Muscle of leg (tissue), 11 donors: Measurements from ENCODE around the gene SAMD4B. TPM values are rescaled to one million over a fixed set of nuclear protein-coding genes. Genes with fewer than 3 reads are reported as not detected.
A peak's percentile ranks its signal among the peaks of the same experiment; 100 is the strongest.

Experiments
- DNase-seq: peaks from one replicate; pipeline ENCODE4 v3.0.0; 2013
- H3K27ac ChIP-seq: one replicate; pipeline ENCODE4 v1.5.1; 2013; ENCODE audit warnings: mild to moderate bottlenecking, low read length, control low read depth
- H3K27me3 ChIP-seq: one replicate; pipeline ENCODE4 v1.6.1; 2013; ENCODE audit warnings: low read length; ENCODE audit not compliant: control insufficient read depth, insufficient read depth
- H3K36me3 ChIP-seq: one replicate; pipeline ENCODE4 v1.6.1; 2013; ENCODE audit warnings: low read length; ENCODE audit not compliant: control insufficient read depth, insufficient read depth
- H3K4me1 ChIP-seq: one replicate; pipeline ENCODE4 v1.6.1; 2013; ENCODE audit warnings: low read length; ENCODE audit not compliant: control insufficient read depth, insufficient read depth
- H3K4me3 ChIP-seq: one replicate; pipeline ENCODE4 v1.5.1; 2013; ENCODE audit warnings: low read length, control low read depth
- H3K9me3 ChIP-seq: replicated peaks from 2 replicates; pipeline ENCODE4 v1.6.1; 2013; ENCODE audit warnings: low read depth, low read length; ENCODE audit not compliant: control insufficient read depth
- WGBS: methylation state at CpG from one replicate; pipeline ENCODE4 v1.1.5; 2013; ENCODE audit warnings: missing lambda C conversion rate; ENCODE audit not compliant: insufficient coverage; 5-methylcytosine and 5-hydroxymethylcytosine counted together
- polyA plus RNA-seq, 8 donors: library from polyadenylated mRNA; unstranded; fragments of 120-200 nt; gene quantifications; one replicate each; pipeline versions ENCODE4 v1.2.1 to v1.2.3, GENCODE V29; 2013; ENCODE audit warnings: inconsistent platforms in 1 of 8, low replicate concordance in 1 of 8; ENCODE audit not compliant: insufficient read length in 8 of 8, insufficient read depth in 1 of 8
- total RNA-seq: library from RNA; stranded (reverse); fragments of 120-200 nt; gene quantifications from one replicate; pipeline ENCODE4 v1.2.4, GENCODE V29; 2013

The SAMD4B gene
- total and polyA plus RNA-seq, 9 donors: 36.6 to 99.6 (median 82.8) TPM

GRCh38 chr19:39390451-39390750 lies 48.2 kb downstream of the SAMD4B start:
- Histone ChIP-seq H3K36me3 (peaks cover 61% of the 10 kb centered on the region), H3K4me3 (peak overlapping the region; percentile 91), H3K4me1 (peaks cover 15% of the 10 kb centered on the region), H3K9me3 (no peaks in the 10 kb centered on the region), H3K27me3 (no peaks in the 10 kb centered on the region), H3K27ac (peak overlapping the region; percentile 98)
- 0% methylated on average over 5 of the region's 10 CpGs for WGBS
- DNase-seq: no peak

- H3K27me3 ChIP-seq: no peaks in the 10 kb centered on the region
- WGBS: under 1% methylated on average over 50 of the region's 60 CpGs
- H3K9me3 ChIP-seq: no peaks in the 10 kb centered on the region
- H3K4me1 ChIP-seq: peaks cover 15% of the 10 kb centered on the region
- peak; percentile 100 for DNase-seq
- H3K4me3 ChIP-seq: peak within 1 kb of the TSS; percentile 99
- peaks cover 57% of the 10 kb centered on the region for H3K36me3 ChIP-seq
- H3K27ac ChIP-seq: peak within 1 kb of the TSS; percentile 98
These were observed 48.7 kb downstream of the SAMD4B start, which contains the start of the genes MED29 and PAF1 for GRCh38 chr19:39390751-39391437. Gene MED29, plus strand, starts transcription at chr19:39391378. Its CDS starts 45 bp downstream, at chr19:39391423. Gene PAF1, minus strand, starts transcription at chr19:39391106. Its CDS starts 242 bp downstream, at chr19:39390864.

GRCh38 chr19:39397360-39398296 lies 55.4 kb downstream of the SAMD4B start:
- Histone ChIP-seq H3K4me1 (peaks cover 22% of the 10 kb centered on the region), H3K9me3 (no peaks in the 10 kb centered on the region), H3K27me3 (no peaks in the 10 kb centered on the region), H3K4me3 (no peak overlapping the region), H3K27ac (peak overlapping the region; percentile 77), H3K36me3 (peaks cover 23% of the 10 kb centered on the region)
- 55% methylated on average over 11 of the region's 17 CpGs for WGBS
- peak; percentile 91 for DNase-seq

GRCh38 chr19:39398297-39398864 lies 56.2 kb downstream of the SAMD4B start:
- Histone ChIP-seq H3K9me3 (no peaks in the 10 kb centered on the region), H3K27ac (peak overlapping the region; percentile 77), H3K27me3 (no peaks in the 10 kb centered on the region), H3K4me3 (no peak overlapping the region), H3K4me1 (peaks cover 30% of the 10 kb centered on the region), H3K36me3 (peaks cover 21% of the 10 kb centered on the region)
- 83% methylated on average over 10 of the region's 11 CpGs for WGBS
- peak; percentile 79 for DNase-seq

GRCh38 chr19:39399668-39400050 lies 57.4 kb downstream of the SAMD4B start:
- Histone ChIP-seq H3K27ac (no peak overlapping the region), H3K9me3 (no peaks in the 10 kb centered on the region), H3K4me1 (peaks cover 38% of the 10 kb centered on the region), H3K27me3 (no peaks in the 10 kb centered on the region), H3K36me3 (peaks cover 12% of the 10 kb centered on the region), H3K4me3 (no peak overlapping the region)
- whole genome bisulfite sequencing: 86% methylated on average over 3 of the region's 4 CpGs
- DNase-seq: no peak

GRCh38 chr19:39400061-39400460 lies 57.8 kb downstream of the SAMD4B start:
- no peak overlapping the region for H3K4me3 ChIP-seq
- no peaks in the 10 kb centered on the region for H3K9me3 ChIP-seq
- H3K36me3 ChIP-seq: peaks cover 9% of the 10 kb centered on the region
- 100% methylated on average over 1 of the region's 4 CpGs for WGBS
- no peak for DNase-seq
- no peak overlapping the region for H3K27ac ChIP-seq
- no peaks in the 10 kb centered on the region for H3K27me3 ChIP-seq
- peaks cover 38% of the 10 kb centered on the region for H3K4me1 ChIP-seq

- DNase-seq: no peak
- Histone ChIP-seq H3K4me3 (no peak overlapping the region), H3K4me1 (peaks cover 45% of the 10 kb centered on the region), H3K36me3 (peaks cover 5% of the 10 kb centered on the region), H3K27me3 (no peaks in the 10 kb centered on the region), H3K9me3 (no peaks in the 10 kb centered on the region), H3K27ac (peak overlapping the region; percentile 100)
- 78% methylated on average over 4 of the region's 4 CpGs for WGBS
These were observed 58.9 kb downstream of the SAMD4B start for GRCh38 chr19:39401070-39401548.

- Histone ChIP-seq H3K27me3 (no peaks in the 10 kb centered on the region), H3K27ac (peak overlapping the region; percentile 100), H3K9me3 (no peaks in the 10 kb centered on the region), H3K36me3 (peaks cover 5% of the 10 kb centered on the region), H3K4me3 (peak overlapping the region; percentile 58), H3K4me1 (peaks cover 48% of the 10 kb centered on the region)
- 39% methylated on average over 20 of the region's 25 CpGs for WGBS
- peak; percentile 62 for DNase-seq
These were observed 59.5 kb downstream of the SAMD4B start for GRCh38 chr19:39401549-39402345.

GRCh38 chr19:39402346-39403300 lies 60.4 kb downstream of the SAMD4B start:
- peak; percentile 98 for DNase-seq
- Histone ChIP-seq H3K4me1 (peaks cover 50% of the 10 kb centered on the region), H3K36me3 (peaks cover 8% of the 10 kb centered on the region), H3K9me3 (no peaks in the 10 kb centered on the region), H3K27ac (peak overlapping the region; percentile 100), H3K27me3 (no peaks in the 10 kb centered on the region), H3K4me3 (peak overlapping the region; percentile 58)
- 2% methylated on average over 41 of the region's 59 CpGs for WGBS
